ENCODE measurements around the gene TEX12. TPM values are rescaled to one million over a fixed set of nuclear protein-coding genes. Genes with fewer than 3 reads are reported as not detected.

The TEX12 gene
- total RNA-seq, 2 donors from 2014 or later = 4.0 TPM; not detected in 1

GRCh38 chr11:112215621-112216020 is 48.4 kb downstream of the TEX12 start:
- TF ChIP-seq POLR2AphosphoS5 (IDR thresholded peaks at IDR 0.05) (no peak), CTCF (IDR thresholded peaks at IDR 0.05) (no peak), POLR2A (IDR thresholded peaks at IDR 0.05) (no peak)
- Histone ChIP-seq H3K4me3 (no peak overlapping the region), H3K9me3 (no peaks in the 10 kb centered on the region), H3K4me1 (replicated peaks) (no peaks in the 10 kb centered on the region), H3K36me3 (no peaks in the 10 kb centered on the region), H3K27me3 (replicated peaks; ENCODE audit: insufficient read depth) (no peaks in the 10 kb centered on the region), H3K27ac (no peak overlapping the region)
- intact Hi-C loops (cut with DNase I) = no loop called here
- 91% methylated on average over 6 of the region's 6 CpGs for WGBS
- no peak for DNase-seq (ENCODE audit: low spot score)

- WGBS = 87% methylated on average over 1 of the region's 1 CpG
Measured at GRCh38 chr11:112216561-112217105, 49.5 kb downstream of the TEX12 start.

GRCh38 chr11:112219476-112220232 is 52.5 kb downstream of the TEX12 start:
- Histone ChIP-seq H3K4me1 (replicated peaks) (no peaks in the 10 kb centered on the region), H3K27ac (no peak overlapping the region), H3K9me3 (no peaks in the 10 kb centered on the region), H3K36me3 (no peaks in the 10 kb centered on the region), H3K27me3 (replicated peaks; ENCODE audit: insufficient read depth) (no peaks in the 10 kb centered on the region), H3K4me3 (no peak overlapping the region)
- WGBS = 33% methylated on average over 7 of the region's 7 CpGs
- TF ChIP-seq CTCF (IDR thresholded peaks at IDR 0.05) (peak; percentile 22 to 91 (median 86)), POLR2AphosphoS5 (IDR thresholded peaks at IDR 0.05) (peak; percentile 41), POLR2A (IDR thresholded peaks at IDR 0.05) (no peak)
- DNase-seq (ENCODE audit: low spot score) = peak; percentile 58
- intact Hi-C loops (cut with DNase I) = loop anchor here (2.0 to 10.0 kb wide), 2 partner anchors 61 to 1065 kb away; no protein-coding TSS in a partner anchor

More at GRCh38 chr11:112216561-112217105, 49.5 kb downstream of the TEX12 start:
- DNase-seq (ENCODE audit: low spot score) = no peak
- H3K27ac ChIP-seq = no peak overlapping the region
- H3K4me1 ChIP-seq (replicated peaks) = no peaks in the 10 kb centered on the region
- H3K4me3 ChIP-seq = no peak overlapping the region
- no peaks in the 10 kb centered on the region for H3K9me3 ChIP-seq
- TF ChIP-seq POLR2AphosphoS5 (IDR thresholded peaks at IDR 0.05) = no peak
- no peak for TF ChIP-seq CTCF (IDR thresholded peaks at IDR 0.05)
- no peak for TF ChIP-seq POLR2A (IDR thresholded peaks at IDR 0.05)
- H3K36me3 ChIP-seq = no peaks in the 10 kb centered on the region
- H3K27me3 ChIP-seq (replicated peaks; ENCODE audit: insufficient read depth) = no peaks in the 10 kb centered on the region
- intact Hi-C loops (cut with DNase I) = no loop called here

GRCh38 chr11:112221274-112221835 is 54.2 kb downstream of the TEX12 start:
- Histone ChIP-seq H3K4me1 (replicated peaks) (no peaks in the 10 kb centered on the region), H3K27ac (no peak overlapping the region), H3K9me3 (no peaks in the 10 kb centered on the region), H3K27me3 (replicated peaks; ENCODE audit: insufficient read depth) (no peaks in the 10 kb centered on the region), H3K4me3 (no peak overlapping the region), H3K36me3 (no peaks in the 10 kb centered on the region)
- intact Hi-C loops (cut with DNase I) = loop anchor here (10.0 kb wide), 1 partner anchor 1063 kb away; no protein-coding TSS in a partner anchor
- no peak for TF ChIP-seq CTCF (IDR thresholded peaks at IDR 0.05)
- no peak for TF ChIP-seq POLR2A (IDR thresholded peaks at IDR 0.05)
- no peak for TF ChIP-seq POLR2AphosphoS5 (IDR thresholded peaks at IDR 0.05)
- DNase-seq (ENCODE audit: low spot score) = no peak
- WGBS = 28% methylated on average over 3 of the region's 3 CpGs

Small RNAs within 50 kb of the gene (small RNA-seq; reads per million reads assigned to genes)
- 0 reads per million in 2 donors for gene MRPS36P4

Other genes starting within 250 kb of the TEX12 start
- 10 to 100 TPM; 13.2 to 31.5 TPM for gene C11orf52, start 248.5 kb upstream of the TEX12 start, total RNA-seq
- 10 to 100 TPM; 32.9 to 35.2 TPM for gene DIXDC1, start 230.0 kb upstream of the TEX12 start, total RNA-seq
- 10 to 100 TPM; 19.9 to 21.2 TPM for gene DLAT, start 142.0 kb upstream of the TEX12 start, total RNA-seq
- 10 to 100 TPM in 1 of 2 donors, 1 to 10 TPM in 1; 1.1 to 13.7 TPM for gene PIH1D2, start 93.4 kb upstream of the TEX12 start, total RNA-seq
- gene NKAPD1, start 93.1 kb upstream of the TEX12 start, total RNA-seq = 10 to 100 TPM; 11.8 to 16.8 TPM
- gene TIMM8B, start 80.6 kb upstream of the TEX12 start, total RNA-seq = 10 to 100 TPM; 43.1 to 49.5 TPM
- gene SDHD, start 80.5 kb upstream of the TEX12 start, total RNA-seq = 100 to 1,000 TPM in 1 of 2 donors, 10 to 100 TPM in 1; 91.6 to 107 TPM
- 1 to 10 TPM; 4.0 to 8.8 TPM for gene IL18, start 3.3 kb upstream of the TEX12 start, total RNA-seq
- 1 to 10 TPM; 3.2 to 9.1 TPM for gene BCO2, start 8.1 kb downstream of the TEX12 start, total RNA-seq
- 10 to 100 TPM; 24.4 to 28.7 TPM for gene PTS, start 59.1 kb downstream of the TEX12 start, total RNA-seq
- gene PLET1, start 93.5 kb downstream of the TEX12 start, total RNA-seq = not detected

All from prostate gland (tissue), 2 donors.